Tibial nerve (tissue), 3 donors: ENCODE data around the gene JPT2.

ENCODE experiments used
- CTCF ChIP-seq, 5 experiments: fragments of 200-600 bp in 3 of 5; fragments of 450-650 bp in 2 of 5; sonication (generic) in 3 of 5; IDR thresholded peaks; one replicate each; pipeline ENCODE4 v1.5.1; 2016 to 2019; ENCODE audit warnings: antibody characterized with exemption in 5 of 5, mild to moderate bottlenecking in 3 of 5, moderate library complexity in 2 of 5
- POLR2A ChIP-seq, 2 donors: fragments of 450-650 bp; IDR thresholded peaks; one replicate each; pipeline ENCODE4 v1.6.1; 2017; ENCODE audit warnings: antibody characterized with exemption in 2 of 2, mild to moderate bottlenecking in 2 of 2, moderate library complexity in 2 of 2

DNA sequence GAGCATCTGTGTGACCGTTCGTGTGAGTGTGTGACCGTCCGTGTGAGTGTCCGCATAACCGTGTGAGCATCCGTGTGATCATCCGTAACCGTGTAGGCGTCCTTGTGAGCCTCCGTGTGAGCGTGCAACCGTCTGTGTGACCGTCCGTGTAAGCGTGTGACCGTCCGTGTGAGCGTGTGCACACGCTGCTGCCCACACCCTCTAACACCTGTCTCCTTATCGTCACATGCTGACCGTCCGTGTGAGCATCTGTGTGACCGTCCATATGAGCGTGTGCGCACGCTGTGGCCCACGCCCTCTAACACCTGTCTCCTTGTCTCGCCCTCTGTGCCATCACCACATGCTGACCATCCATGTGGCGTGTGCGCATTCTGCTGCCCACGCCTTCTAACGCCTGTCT lies 62.2 kb downstream of the JPT2 start:
- TF ChIP-seq CTCF (IDR thresholded peaks at IDR 0.05), result no peak
- TF ChIP-seq POLR2A (IDR thresholded peaks at IDR 0.05), result no peak
